Measurements from ENCODE around the gene CCDC148. TPM values are rescaled to one million over a fixed set of nuclear protein-coding genes. Genes with fewer than 3 reads are reported as not detected.

CCDC148 gene
- total RNA-seq, 1 donor from 2014 or later, result 1.8 TPM

- peaks cover 3% of the 10 kb centered on the region for H3K9me3 Mint-ChIP-seq (ENCODE audit: unreplicated experiment)
- H3K27me3 Mint-ChIP-seq (ENCODE audit: unreplicated experiment), result no peaks in the 10 kb centered on the region
- DNase-seq, result no peak
- no peaks in the 10 kb centered on the region for H3K36me3 Mint-ChIP-seq (ENCODE audit: unreplicated experiment)
- H3K4me3 Mint-ChIP-seq (ENCODE audit: unreplicated experiment), result no peak overlapping the region
- H3K27ac Mint-ChIP-seq (ENCODE audit: unreplicated experiment), result no peak overlapping the region
- no peak for TF ChIP-seq CTCF (IDR thresholded peaks at IDR 0.05; ENCODE audit: partially characterized antibody, unreplicated experiment)
- no peaks in the 10 kb centered on the region for H3K4me1 Mint-ChIP-seq (ENCODE audit: low read depth, unreplicated experiment)
These were observed 179.7 kb downstream of the CCDC148 start for GRCh38 chr2:158276619-158277471.

GRCh38 chr2:158273791-158274190 lies 182.8 kb downstream of the CCDC148 start:
- DNase-seq, result no peak
- Mint-ChIP-seq H3K27ac (ENCODE audit: unreplicated experiment) (no peak overlapping the region), H3K4me3 (ENCODE audit: unreplicated experiment) (no peak overlapping the region), H3K4me1 (ENCODE audit: low read depth, unreplicated experiment) (no peaks in the 10 kb centered on the region), H3K36me3 (ENCODE audit: unreplicated experiment) (no peaks in the 10 kb centered on the region), H3K9me3 (ENCODE audit: unreplicated experiment) (no peaks in the 10 kb centered on the region), H3K27me3 (ENCODE audit: unreplicated experiment) (no peaks in the 10 kb centered on the region)
- TF ChIP-seq CTCF (IDR thresholded peaks at IDR 0.05; ENCODE audit: partially characterized antibody, unreplicated experiment), result no peak

GRCh38 chr2:158270536-158270935 lies 186.0 kb downstream of the CCDC148 start:
- TF ChIP-seq CTCF (IDR thresholded peaks at IDR 0.05; ENCODE audit: partially characterized antibody, unreplicated experiment), result no peak
- Mint-ChIP-seq H3K27ac (ENCODE audit: unreplicated experiment) (no peak overlapping the region), H3K36me3 (ENCODE audit: unreplicated experiment) (no peaks in the 10 kb centered on the region), H3K27me3 (ENCODE audit: unreplicated experiment) (peaks cover 2% of the 10 kb centered on the region), H3K4me3 (ENCODE audit: unreplicated experiment) (no peak overlapping the region), H3K9me3 (ENCODE audit: unreplicated experiment) (peaks cover 3% of the 10 kb centered on the region), H3K4me1 (ENCODE audit: low read depth, unreplicated experiment) (peaks cover 1% of the 10 kb centered on the region)
- DNase-seq, result no peak

- H3K27ac Mint-ChIP-seq (ENCODE audit: unreplicated experiment), result no peak overlapping the region
- H3K4me1 Mint-ChIP-seq (ENCODE audit: low read depth, unreplicated experiment), result peaks cover 1% of the 10 kb centered on the region
- H3K36me3 Mint-ChIP-seq (ENCODE audit: unreplicated experiment), result no peaks in the 10 kb centered on the region
- no peak for DNase-seq
- no peak overlapping the region for H3K4me3 Mint-ChIP-seq (ENCODE audit: unreplicated experiment)
- peaks cover 3% of the 10 kb centered on the region for H3K9me3 Mint-ChIP-seq (ENCODE audit: unreplicated experiment)
- no peak for TF ChIP-seq CTCF (IDR thresholded peaks at IDR 0.05; ENCODE audit: partially characterized antibody, unreplicated experiment)
- H3K27me3 Mint-ChIP-seq (ENCODE audit: unreplicated experiment), result peaks cover 2% of the 10 kb centered on the region
These were observed 187.4 kb downstream of the CCDC148 start for GRCh38 chr2:158269143-158269542.

- H3K4me3 Mint-ChIP-seq (ENCODE audit: unreplicated experiment), result no peak overlapping the region
- no peak overlapping the region for H3K27ac Mint-ChIP-seq (ENCODE audit: unreplicated experiment)
These were observed 190.4 kb downstream of the CCDC148 start for GRCh38 chr2:158266111-158266510.

More at GRCh38 chr2:158266111-158266510, 190.4 kb downstream of the CCDC148 start:
- peaks cover 6% of the 10 kb centered on the region for H3K9me3 Mint-ChIP-seq (ENCODE audit: unreplicated experiment)
- no peak for TF ChIP-seq CTCF (IDR thresholded peaks at IDR 0.05; ENCODE audit: partially characterized antibody, unreplicated experiment)
- peaks cover 1% of the 10 kb centered on the region for H3K4me1 Mint-ChIP-seq (ENCODE audit: low read depth, unreplicated experiment)
- H3K27me3 Mint-ChIP-seq (ENCODE audit: unreplicated experiment), result peaks cover 2% of the 10 kb centered on the region
- H3K36me3 Mint-ChIP-seq (ENCODE audit: unreplicated experiment), result no peaks in the 10 kb centered on the region
- DNase-seq, result no peak

Data from glutamatergic neuron (in vitro differentiated cells).